ENCODE data around the gene NRAP.

- TF ChIP-seq POLR2A (IDR thresholded peaks at IDR 0.05; ENCODE audit: low read depth, low read length) (no peak), POLR2AphosphoS5 (IDR thresholded peaks at IDR 0.05; ENCODE audit: low read depth, low read length) (no peak)
Measured at GRCh38 chr10:113557424-113557862, 106.4 kb downstream of the NRAP start.
